Activated T-helper 17 cell treated with anti-CD3 and anti-CD28 coated beads, Interleukin-2, amount 50 U/mL, for 72 hours (primary cell): ENCODE data around the gene TMEM130. TPM values are rescaled to one million over a fixed set of nuclear protein-coding genes. Genes with fewer than 3 reads are reported as not detected.

Source experiments
- total RNA-seq, 2 donors: library from RNA; stranded (reverse); gene quantifications; one replicate each; pipeline ENCODE4 v1.2.3, GENCODE V29; 2022

Gene TMEM130
- total RNA-seq, 2 donors from 2014 or later, result not detected

Other genes starting within 250 kb of the TMEM130 start
- 10 to 100 TPM; 59.1 to 69.5 TPM for gene TRRAP, start 8.5 kb upstream of the TMEM130 start, total RNA-seq